Naive thymus-derived CD4-positive, alpha-beta T cell (primary cell): ENCODE data around the gene DNAJC13. TPM values are rescaled to one million over a fixed set of nuclear protein-coding genes. Genes with fewer than 3 reads are reported as not detected.
A peak's percentile ranks its signal among the peaks of the same experiment; 100 is the strongest.

Source experiments
- ATAC-seq: fragments of 150-1000 bp; cut with Tn5 transposase; 2 replicates; pipeline ENCODE4 v1.10.0; 2021; ENCODE audit warnings: mild to moderate bottlenecking, moderate library complexity
- CTCF ChIA-PET: fragments of 350-600 bp; sonication (Branson Sonifier 250); formaldehyde crosslinking; loops from one replicate; lab custom pipeline; 2021; ENCODE audit warnings: antibody characterized with exemption; lab: Charles Lee
- POLR2A ChIA-PET: fragments of 350-600 bp; sonication (Branson Sonifier 250); formaldehyde crosslinking; loops from one replicate; lab custom pipeline; 2021; ENCODE audit warnings: antibody characterized with exemption, inconsistent platforms; lab: Charles Lee
- DNase-seq, 9 donors: peaks; one replicate each; pipeline versions ENCODE4 v3.0.0 to v3.0.0-alpha.2; 2020 to 2022; ENCODE audit warnings: mixed read lengths in 1 of 9
- H3K27ac ChIP-seq: one replicate; pipeline ENCODE4 v1.7.0; 2013; ENCODE audit warnings: mild to moderate bottlenecking, low read depth, low read length, moderate library complexity
- H3K27me3 ChIP-seq, 2 donors: one replicate each; pipeline ENCODE4 v1.7.0; 2013; ENCODE audit warnings: low read length in 2 of 2, mild to moderate bottlenecking in 2 of 2, moderate library complexity in 2 of 2; ENCODE audit not compliant: control insufficient read depth in 2 of 2, insufficient read depth in 2 of 2
- H3K36me3 ChIP-seq, 3 experiments: 1 replicate in 2 of 3; 2 replicates in 1 of 3; pipeline ENCODE4 v1.7.0; 2013; ENCODE audit warnings: low read length in 3 of 3, mild to moderate bottlenecking in 3 of 3, moderate library complexity in 1 of 3; ENCODE audit not compliant: insufficient read depth in 3 of 3, control insufficient read depth in 2 of 3
- H3K4me1 ChIP-seq, 2 donors: one replicate each; pipeline ENCODE4 v1.7.0; 2013; ENCODE audit warnings: low read length in 2 of 2, mild to moderate bottlenecking in 2 of 2, moderate library complexity in 1 of 2; ENCODE audit not compliant: control insufficient read depth in 2 of 2, insufficient read depth in 2 of 2
- H3K4me3 ChIP-seq: 2 replicates; pipeline ENCODE4 v1.7.0; 2013; ENCODE audit warnings: mild to moderate bottlenecking, low read length
- H3K9me3 ChIP-seq, 3 experiments: 1 replicate in 2 of 3; 2 replicates in 1 of 3; pipeline ENCODE4 v1.7.0; 2013; ENCODE audit warnings: low read length in 3 of 3; ENCODE audit not compliant: control insufficient read depth in 2 of 3
- H3K27ac Mint-ChIP-seq, 9 donors: one replicate each; pipeline ENCODE4 v1.8.0; 2020 to 2022; ENCODE audit warnings: mixed read lengths in 9 of 9, mild to moderate bottlenecking in 8 of 9, moderate library complexity in 5 of 9, inconsistent platforms in 2 of 9
- H3K27me3 Mint-ChIP-seq, 5 donors: one replicate each; pipeline ENCODE4 v1.8.0; 2021 to 2022; ENCODE audit warnings: mixed read lengths in 5 of 5, mild to moderate bottlenecking in 1 of 5
- H3K36me3 Mint-ChIP-seq, 5 donors: one replicate each; pipeline ENCODE4 v1.8.0; 2020 to 2022; ENCODE audit warnings: mixed read lengths in 5 of 5, mild to moderate bottlenecking in 3 of 5, inconsistent platforms in 1 of 5
- H3K4me1 Mint-ChIP-seq, 7 donors: one replicate each; pipeline ENCODE4 v1.8.0; 2020 to 2022; ENCODE audit warnings: mixed read lengths in 7 of 7, mild to moderate bottlenecking in 3 of 7, inconsistent platforms in 1 of 7
- H3K4me3 Mint-ChIP-seq, 10 donors: one replicate each; pipeline ENCODE4 v1.8.0; 2020 to 2022; ENCODE audit warnings: mild to moderate bottlenecking in 10 of 10, mixed read lengths in 10 of 10, moderate library complexity in 6 of 10, inconsistent platforms in 2 of 10
- H3K9me3 Mint-ChIP-seq, 11 donors: one replicate each; pipeline ENCODE4 v1.8.0; 2020 to 2022; ENCODE audit warnings: mixed read lengths in 11 of 11, mild to moderate bottlenecking in 4 of 11, inconsistent platforms in 1 of 11, moderate library complexity in 1 of 11
- intact Hi-C, 2 donors: fragments of 100-400 bp; cut with micrococcal nuclease; formaldehyde crosslinking; loops; one replicate each; pipeline ENCODE4 v1.15.1; 2023
- polyA plus RNA-seq, 2 donors: library from polyadenylated mRNA; unstranded; fragments of 300-500 nt; fragmentation: Illumina TruSeq; gene quantifications; one replicate each; pipeline ENCODE4 v1.2.3, GENCODE V29; 2021
- total RNA-seq, 6 experiments: library from RNA in 5 of 6; stranded (reverse) in 5 of 6; gene quantifications; 1 replicate in 5 of 6; 2 replicates in 1 of 6; pipeline ENCODE4 v1.2.3 and lab custom pipeline; 2021 to 2026

DNAJC13 gene
- total and polyA plus RNA-seq, 7 experiments from 2014 or later, result 10.3 to 41.5 (median 35.0) TPM

DNA sequence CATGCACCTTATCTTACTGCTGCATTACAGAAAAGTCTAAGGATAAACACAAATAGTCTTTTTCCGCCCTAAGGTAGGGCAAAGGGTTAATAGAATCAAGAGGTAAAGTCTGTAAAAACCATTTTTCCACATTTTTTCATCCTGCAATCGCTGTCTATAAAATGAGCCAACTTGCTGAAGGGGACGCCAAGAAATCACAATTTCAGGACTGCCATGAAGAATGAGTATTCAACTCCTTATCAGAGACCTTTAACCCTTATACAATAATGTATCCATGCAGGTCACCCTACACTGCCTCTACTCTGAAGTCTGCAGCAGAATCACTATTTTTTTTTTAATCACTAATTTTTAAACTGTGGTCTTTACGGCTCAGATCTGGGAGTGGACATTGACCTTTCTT, 1.1 kb upstream of the DNAJC13 start:
- peaks cover 0 to 7% (median 0%) of the 10 kb centered on the region in 3 experiments for H3K36me3 ChIP-seq
- Mint-ChIP-seq H3K9me3 (peaks cover 0 to 1% (median 0%) of the 10 kb centered on the region in 11 donors), H3K4me1 (peaks cover 12 to 40% (median 33%) of the 10 kb centered on the region in 7 donors), H3K27ac (peak overlapping the region in 8 of 9 donors; percentile 93 to 99 (median 97)), H3K27me3 (peaks cover 0 to 9% (median 0%) of the 10 kb centered on the region in 5 donors), H3K36me3 (peaks cover 2 to 12% (median 5%) of the 10 kb centered on the region in 5 donors), H3K4me3 (peak overlapping the region; percentile 97 to 100 (median 99))
- intact Hi-C loops, result loop anchor here (2.0 to 10.0 kb wide), 9 partner anchors 109 to 1669 kb away; partner anchors contain the start of genes MRPL3 (in 2 of the 2), TOPBP1 (in 2 of the 2), NUDT16 (in 1 of the 2) and PIK3R4 (in 1 of the 2)
- no peaks in the 10 kb centered on the region for H3K9me3 ChIP-seq
- H3K27ac ChIP-seq, result no peak overlapping the region
- ATAC-seq (no peak), DNase-seq (no peak)
- H3K4me1 ChIP-seq, result peaks cover 7 to 11% of the 10 kb centered on the region in 2 donors
- H3K27me3 ChIP-seq, result no peaks in the 10 kb centered on the region
- POLR2A ChIA-PET, result no interaction called here
- no peak overlapping the region for H3K4me3 ChIP-seq
- CTCF ChIA-PET, result no interaction called here

GRCh38 chr3:132417695-132418411, 551 bp downstream of the DNAJC13 start:
- H3K27me3 ChIP-seq, result no peaks in the 10 kb centered on the region
- peaks cover 0 to 7% (median 0%) of the 10 kb centered on the region in 3 experiments for H3K36me3 ChIP-seq
- H3K4me3 ChIP-seq, result peak overlapping the region; percentile 94
- H3K9me3 ChIP-seq, result no peaks in the 10 kb centered on the region
- ATAC-seq (peak; percentile 37), DNase-seq (peak in 1 of 9 donors; percentile 47)
- H3K4me1 ChIP-seq, result peaks cover 7 to 11% of the 10 kb centered on the region in 2 donors
- peaks cover 12 to 40% (median 35%) of the 10 kb centered on the region in 7 donors for H3K4me1 Mint-ChIP-seq
- intact Hi-C loops, result loop anchor here (1.0 to 10.0 kb wide), 17 partner anchors 107 to 1671 kb away; partner anchors contain the start of genes MRPL3 (in 2 of the 2), NPHP3 (in 2 of the 2), NUDT16 (in 2 of the 2) and SRPRB (in 2 of the 2)
- H3K9me3 Mint-ChIP-seq, result peaks cover 0 to 1% (median 0%) of the 10 kb centered on the region in 11 donors
- peak overlapping the region; percentile 93 to 99 (median 97) for H3K27ac Mint-ChIP-seq
- H3K4me3 Mint-ChIP-seq, result peak overlapping the region; percentile 97 to 100 (median 99)
- POLR2A ChIA-PET, result interaction anchor here (0.7 to 1.3 kb wide), 3 partner anchors 8 to 1155 kb away, joined by 3 to 4 read pairs (median 3); partner anchors contain the start of gene CDV3
- CTCF ChIA-PET, result no interaction called here
- H3K36me3 Mint-ChIP-seq, result peaks cover 3 to 14% (median 6%) of the 10 kb centered on the region in 5 donors
- H3K27me3 Mint-ChIP-seq, result no peaks in the 10 kb centered on the region
- peak overlapping the region; percentile 82 for H3K27ac ChIP-seq

DNA sequence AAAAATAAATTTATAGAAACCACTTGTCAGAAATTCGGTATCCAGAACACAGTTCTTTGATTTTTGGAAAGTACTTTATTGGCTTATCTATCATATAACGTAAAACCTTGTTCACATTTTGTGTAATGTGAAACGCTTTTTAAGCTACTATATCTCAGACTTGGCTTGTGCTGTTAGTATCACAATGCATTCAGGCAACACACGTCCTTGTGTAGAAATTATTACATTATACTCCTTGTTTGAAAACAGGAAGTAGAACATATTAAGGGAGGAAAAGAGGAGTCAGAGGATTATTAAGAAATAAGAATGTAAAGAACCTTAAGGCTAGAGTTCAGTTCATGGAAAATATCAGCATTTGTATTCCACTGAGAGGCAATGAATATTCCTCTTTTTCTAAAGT, 1.6 kb downstream of the DNAJC13 start:
- intact Hi-C loops, result loop anchor here (5.0 to 10.0 kb wide), 5 partner anchors 106 to 1388 kb away; partner anchors contain the start of genes TOPBP1 (in 2 of the 2), MRPL3 (in 1 of the 2) and SRPRB (in 1 of the 2)
- H3K9me3 ChIP-seq, result no peaks in the 10 kb centered on the region
- H3K36me3 ChIP-seq, result peaks cover 0 to 7% (median 0%) of the 10 kb centered on the region in 3 experiments
- POLR2A ChIA-PET, result no interaction called here
- no peak for ATAC-seq
- peaks cover 7 to 11% of the 10 kb centered on the region in 2 donors for H3K4me1 ChIP-seq
- H3K4me3 ChIP-seq, result peak overlapping the region; percentile 94
- CTCF ChIA-PET, result no interaction called here
- H3K27me3 Mint-ChIP-seq, result no peaks in the 10 kb centered on the region
- H3K27me3 ChIP-seq, result no peaks in the 10 kb centered on the region
- peaks cover 3 to 17% (median 6%) of the 10 kb centered on the region in 5 donors for H3K36me3 Mint-ChIP-seq
- H3K9me3 Mint-ChIP-seq, result peaks cover 0 to 1% (median 0%) of the 10 kb centered on the region in 11 donors
- DNase-seq, result no peak
- H3K4me3 Mint-ChIP-seq, result peak overlapping the region in 9 of 10 donors; percentile 97 to 100 (median 99)
- H3K27ac Mint-ChIP-seq, result peak overlapping the region in 3 of 9 donors; percentile 93 to 95 (median 94)
- no peak overlapping the region for H3K27ac ChIP-seq
- H3K4me1 Mint-ChIP-seq, result peaks cover 19 to 51% (median 43%) of the 10 kb centered on the region in 7 donors

DNA sequence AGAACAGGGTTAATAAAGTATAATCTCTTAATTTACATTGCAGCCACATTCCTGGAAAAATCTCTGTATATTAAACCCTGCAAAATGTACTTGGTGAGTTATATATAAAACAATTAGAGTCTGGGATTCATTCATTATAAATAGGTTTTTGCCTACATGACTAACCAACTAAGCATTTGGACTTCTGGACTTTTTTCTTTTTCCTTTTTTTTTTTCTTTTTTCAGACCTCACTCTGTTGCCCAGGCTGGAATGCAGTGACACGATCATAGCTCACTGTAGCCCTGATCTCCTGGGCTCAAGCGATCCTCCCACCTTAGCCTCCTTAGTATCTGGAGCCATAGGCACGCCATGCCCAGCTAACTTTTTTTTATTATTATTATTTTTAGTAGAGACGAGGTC, 4.5 kb downstream of the DNAJC13 start:
- ATAC-seq (no peak), DNase-seq (no peak)
- peaks cover 5 to 29% (median 10%) of the 10 kb centered on the region in 5 donors for H3K36me3 Mint-ChIP-seq
- H3K4me3 Mint-ChIP-seq, result no peak overlapping the region
- CTCF ChIA-PET, result no interaction called here
- H3K27me3 Mint-ChIP-seq, result no peaks in the 10 kb centered on the region
- POLR2A ChIA-PET, result interaction anchor here (0.6 to 1.5 kb wide), 2 partner anchors 8 to 32 kb away, joined by 3 to 5 read pairs; no protein-coding TSS in a partner anchor
- no peaks in the 10 kb centered on the region for H3K9me3 ChIP-seq
- H3K4me1 Mint-ChIP-seq, result peaks cover 19 to 72% (median 58%) of the 10 kb centered on the region in 7 donors
- H3K36me3 ChIP-seq, result peaks cover 0 to 7% (median 0%) of the 10 kb centered on the region in 3 experiments
- intact Hi-C loops, result no loop called here
- no peak overlapping the region for H3K4me3 ChIP-seq
- no peaks in the 10 kb centered on the region for H3K9me3 Mint-ChIP-seq
- no peak overlapping the region for H3K27ac ChIP-seq
- H3K27ac Mint-ChIP-seq, result no peak overlapping the region
- H3K27me3 ChIP-seq, result no peaks in the 10 kb centered on the region
- H3K4me1 ChIP-seq, result peaks cover 7 to 8% of the 10 kb centered on the region in 2 donors

GRCh38 chr3:132422531-132422930, 5.2 kb downstream of the DNAJC13 start:
- Histone ChIP-seq H3K36me3 (peaks cover 0 to 5% (median 0%) of the 10 kb centered on the region in 3 experiments), H3K9me3 (no peaks in the 10 kb centered on the region), H3K27me3 (no peaks in the 10 kb centered on the region), H3K4me1 (peaks cover 7% of the 10 kb centered on the region in 2 donors), H3K4me3 (no peak overlapping the region), H3K27ac (no peak overlapping the region)
- H3K36me3 Mint-ChIP-seq, result peaks cover 5 to 29% (median 10%) of the 10 kb centered on the region in 5 donors
- CTCF ChIA-PET, result no interaction called here
- DNase-seq (no peak), ATAC-seq (no peak)
- POLR2A ChIA-PET, result interaction anchor here (1.5 kb wide), 1 partner anchor 9 kb away, joined by 3 read pairs; no protein-coding TSS in a partner anchor
- H3K4me1 Mint-ChIP-seq, result peaks cover 19 to 72% (median 56%) of the 10 kb centered on the region in 7 donors
- no peak overlapping the region for H3K4me3 Mint-ChIP-seq
- H3K9me3 Mint-ChIP-seq, result no peaks in the 10 kb centered on the region
- no peak overlapping the region for H3K27ac Mint-ChIP-seq
- intact Hi-C loops, result no loop called here
- H3K27me3 Mint-ChIP-seq, result no peaks in the 10 kb centered on the region

DNA sequence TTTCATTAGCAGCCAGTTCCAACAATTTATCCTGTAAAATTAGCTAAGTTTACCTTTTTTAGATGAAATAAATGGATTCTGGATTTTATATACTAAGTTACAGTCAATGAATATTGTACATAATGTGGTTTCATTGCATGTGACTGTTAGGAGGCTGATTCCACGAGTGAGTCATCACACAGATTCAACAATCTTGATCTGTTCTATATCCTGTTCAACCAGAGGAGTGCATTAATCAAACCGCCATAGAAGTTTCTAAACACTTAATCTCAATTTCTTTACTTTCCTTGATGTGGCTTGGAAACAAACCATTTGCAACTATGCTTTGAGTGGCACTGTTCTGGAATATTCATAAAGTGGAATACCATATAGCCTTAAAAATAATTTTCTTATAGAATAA, 15.3 kb downstream of the DNAJC13 start:
- Histone ChIP-seq H3K4me1 (no peaks in the 10 kb centered on the region), H3K27ac (no peak overlapping the region), H3K4me3 (no peak overlapping the region), H3K9me3 (no peaks in the 10 kb centered on the region), H3K36me3 (no peaks in the 10 kb centered on the region), H3K27me3 (no peaks in the 10 kb centered on the region)
- no peak overlapping the region for H3K4me3 Mint-ChIP-seq
- CTCF ChIA-PET, result no interaction called here
- no peak for DNase-seq
- peak; percentile 70 for ATAC-seq
- intact Hi-C loops, result no loop called here
- H3K4me1 Mint-ChIP-seq, result peaks cover 10 to 39% (median 25%) of the 10 kb centered on the region in 7 donors
- H3K9me3 Mint-ChIP-seq, result no peaks in the 10 kb centered on the region
- POLR2A ChIA-PET, result no interaction called here
- no peaks in the 10 kb centered on the region for H3K27me3 Mint-ChIP-seq
- H3K36me3 Mint-ChIP-seq, result peaks cover 6 to 18% (median 7%) of the 10 kb centered on the region in 5 donors
- H3K27ac Mint-ChIP-seq, result peak overlapping the region in 1 of 9 donors; percentile 15
